ENCODE data around the gene PDE10A.
"Not testable (repeated sequence)": the region's sequence is repeated elsewhere in the genome, so short reads cannot be mapped to it uniquely, and the experiment has no call there.

The PDE10A gene

GRCh38 chr6:165468340-165469235, 194.5 kb downstream of the PDE10A start:
- no peak for DNase-seq (ENCODE audit: low read depth)

GRCh38 chr6:165463499-165463898, 199.5 kb downstream of the PDE10A start:
- not testable (repeated sequence) for DNase-seq (ENCODE audit: low read depth)

- not testable (repeated sequence) for DNase-seq (ENCODE audit: low read depth)
These were observed 203.3 kb downstream of the PDE10A start for GRCh38 chr6:165459605-165460301.

- DNase-seq (ENCODE audit: low read depth) = no peak
These were observed 204.9 kb downstream of the PDE10A start for GRCh38 chr6:165458134-165458533.

GRCh38 chr6:165456286-165456685, 206.8 kb downstream of the PDE10A start:
- DNase-seq (ENCODE audit: low read depth) = no peak

GRCh38 chr6:165455488-165455887, 207.6 kb downstream of the PDE10A start:
- no peak for DNase-seq (ENCODE audit: low read depth)

- no peak for DNase-seq (ENCODE audit: low read depth)
These were observed 209.6 kb downstream of the PDE10A start for GRCh38 chr6:165453395-165453794.

- no peak for DNase-seq (ENCODE audit: low read depth)
These were observed 211.2 kb downstream of the PDE10A start for GRCh38 chr6:165451838-165452237.

- no peak for DNase-seq (ENCODE audit: low read depth)
These were observed 214.8 kb downstream of the PDE10A start for GRCh38 chr6:165448210-165448609.

- DNase-seq (ENCODE audit: low read depth) = no peak
These were observed 215.9 kb downstream of the PDE10A start for GRCh38 chr6:165447141-165447540.

GRCh38 chr6:165446331-165446730, 216.7 kb downstream of the PDE10A start:
- no peak for DNase-seq (ENCODE audit: low read depth)

GRCh38 chr6:165443462-165443861, 219.6 kb downstream of the PDE10A start:
- no peak for DNase-seq (ENCODE audit: low read depth)

- DNase-seq (ENCODE audit: low read depth) = no peak
These were observed 221.9 kb downstream of the PDE10A start for GRCh38 chr6:165441181-165441580.

- DNase-seq (ENCODE audit: low read depth) = no peak
These were observed 223.0 kb downstream of the PDE10A start for GRCh38 chr6:165439928-165440554.

- DNase-seq (ENCODE audit: low read depth) = no peak
These were observed 236.1 kb downstream of the PDE10A start for GRCh38 chr6:165426892-165427291.

GRCh38 chr6:165422192-165422591, 240.8 kb downstream of the PDE10A start:
- DNase-seq (ENCODE audit: low read depth) = no peak

- DNase-seq (ENCODE audit: low read depth) = no peak
These were observed 245.7 kb downstream of the PDE10A start for GRCh38 chr6:165417278-165417865.

GRCh38 chr6:165404697-165405096, 258.3 kb downstream of the PDE10A start:
- DNase-seq (ENCODE audit: low read depth) = no peak

GRCh38 chr6:165404296-165404695, 258.7 kb downstream of the PDE10A start:
- no peak for DNase-seq (ENCODE audit: low read depth)

- no peak for DNase-seq (ENCODE audit: low read depth)
These were observed 259.9 kb downstream of the PDE10A start for GRCh38 chr6:165403006-165403595.

GRCh38 chr6:165401092-165401491, 261.9 kb downstream of the PDE10A start:
- DNase-seq (ENCODE audit: low read depth) = no peak

- DNase-seq (ENCODE audit: low read depth) = no peak
These were observed 272.6 kb downstream of the PDE10A start for GRCh38 chr6:165390475-165390874.

Data from stimulated activated CD8-positive, alpha-beta memory T cell treated with anti-CD3 and anti-CD28 coated beads, Interleukin-15, amount 100 ng/mL, for 24 hours (primary cell).